H1 (cell line): ENCODE measurements around the gene PTPN18. TPM values are rescaled to one million over a fixed set of nuclear protein-coding genes. Genes with fewer than 3 reads are reported as not detected.

Source experiments
- HDAC6 ChIP-seq: IDR thresholded peaks from one replicate; pipeline ENCODE4 v1.7.1; 2012; ENCODE audit warnings: low read depth, mild to moderate bottlenecking, inconsistent platforms, low read length, moderate library complexity
- TBP ChIP-seq: IDR thresholded peaks from 2 replicates; pipeline ENCODE4 v1.6.1; 2011; ENCODE audit warnings: low read depth, low read length, improper control_type of control experiment
- polyA plus RNA-seq, 7 experiments: library from polyadenylated mRNA; depleted of rRNA in 3 of 7; stranded (reverse) in 5 of 7; unstranded in 2 of 7; fragments of >200 nt in 5 of 7; fragments of 200-250 nt in 2 of 7; gene quantifications; 1 replicate in 5 of 7; 2 replicates in 1 of 7; 4 replicates in 1 of 7; pipeline versions ENCODE4 v1.2.1 to v1.2.3, GENCODE V29; 2011 to 2013; ENCODE audit warnings: missing spikeins in 2 of 7, mixed read lengths in 2 of 7
- total RNA-seq: library from RNA; stranded (reverse); fragmentation: NEBNext Ultra II Directional; extraction: Animal tissue kit (Norgen Biotek cat#: 25700); gene quantifications from 2 replicates; pipeline ENCODE4 v1.2.1, GENCODE V29; 2021
- TF ChIP-seq, protein P1 (sequence below): fragments of 300-600 bp; sonication (generic); IDR thresholded peaks from 2 replicates; pipeline ENCODE4 v1.7.1; 2012; ENCODE audit warnings: low read length, moderate library complexity, mild to moderate bottlenecking, inconsistent platforms; ENCODE audit not compliant: insufficient replicate concordance

Gene PTPN18
- total and polyA plus RNA-seq, 2 of the 8 experiments (the other 6 are each of a cell fraction or from before 2014, with no cell fraction given): 13.2 to 14.7 TPM

DNA sequence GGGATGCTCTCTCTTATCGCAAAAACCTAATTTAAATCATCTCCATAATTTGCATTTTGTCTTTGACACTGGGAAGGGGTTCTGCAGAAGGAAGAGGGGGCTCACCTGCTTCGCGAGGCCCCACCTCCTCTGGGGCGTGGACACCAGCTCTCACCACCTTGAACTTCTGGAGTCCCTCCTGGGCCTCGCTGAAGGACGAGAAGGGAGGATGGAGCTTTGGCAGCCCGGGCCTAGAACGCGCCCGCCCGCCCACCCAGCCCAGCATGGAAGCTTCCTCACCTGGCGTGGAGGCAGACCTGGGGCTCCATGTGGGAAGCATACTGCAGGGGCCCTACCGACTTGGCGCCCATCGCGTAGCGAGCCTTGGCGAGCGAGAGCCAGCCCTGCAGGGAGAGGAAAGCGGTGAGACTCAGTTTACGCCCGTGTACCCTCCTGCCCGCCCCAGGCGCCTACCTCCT is 14.3 kb upstream of the PTPN18 start (continued):
- TF ChIP-seq, protein P1, sequence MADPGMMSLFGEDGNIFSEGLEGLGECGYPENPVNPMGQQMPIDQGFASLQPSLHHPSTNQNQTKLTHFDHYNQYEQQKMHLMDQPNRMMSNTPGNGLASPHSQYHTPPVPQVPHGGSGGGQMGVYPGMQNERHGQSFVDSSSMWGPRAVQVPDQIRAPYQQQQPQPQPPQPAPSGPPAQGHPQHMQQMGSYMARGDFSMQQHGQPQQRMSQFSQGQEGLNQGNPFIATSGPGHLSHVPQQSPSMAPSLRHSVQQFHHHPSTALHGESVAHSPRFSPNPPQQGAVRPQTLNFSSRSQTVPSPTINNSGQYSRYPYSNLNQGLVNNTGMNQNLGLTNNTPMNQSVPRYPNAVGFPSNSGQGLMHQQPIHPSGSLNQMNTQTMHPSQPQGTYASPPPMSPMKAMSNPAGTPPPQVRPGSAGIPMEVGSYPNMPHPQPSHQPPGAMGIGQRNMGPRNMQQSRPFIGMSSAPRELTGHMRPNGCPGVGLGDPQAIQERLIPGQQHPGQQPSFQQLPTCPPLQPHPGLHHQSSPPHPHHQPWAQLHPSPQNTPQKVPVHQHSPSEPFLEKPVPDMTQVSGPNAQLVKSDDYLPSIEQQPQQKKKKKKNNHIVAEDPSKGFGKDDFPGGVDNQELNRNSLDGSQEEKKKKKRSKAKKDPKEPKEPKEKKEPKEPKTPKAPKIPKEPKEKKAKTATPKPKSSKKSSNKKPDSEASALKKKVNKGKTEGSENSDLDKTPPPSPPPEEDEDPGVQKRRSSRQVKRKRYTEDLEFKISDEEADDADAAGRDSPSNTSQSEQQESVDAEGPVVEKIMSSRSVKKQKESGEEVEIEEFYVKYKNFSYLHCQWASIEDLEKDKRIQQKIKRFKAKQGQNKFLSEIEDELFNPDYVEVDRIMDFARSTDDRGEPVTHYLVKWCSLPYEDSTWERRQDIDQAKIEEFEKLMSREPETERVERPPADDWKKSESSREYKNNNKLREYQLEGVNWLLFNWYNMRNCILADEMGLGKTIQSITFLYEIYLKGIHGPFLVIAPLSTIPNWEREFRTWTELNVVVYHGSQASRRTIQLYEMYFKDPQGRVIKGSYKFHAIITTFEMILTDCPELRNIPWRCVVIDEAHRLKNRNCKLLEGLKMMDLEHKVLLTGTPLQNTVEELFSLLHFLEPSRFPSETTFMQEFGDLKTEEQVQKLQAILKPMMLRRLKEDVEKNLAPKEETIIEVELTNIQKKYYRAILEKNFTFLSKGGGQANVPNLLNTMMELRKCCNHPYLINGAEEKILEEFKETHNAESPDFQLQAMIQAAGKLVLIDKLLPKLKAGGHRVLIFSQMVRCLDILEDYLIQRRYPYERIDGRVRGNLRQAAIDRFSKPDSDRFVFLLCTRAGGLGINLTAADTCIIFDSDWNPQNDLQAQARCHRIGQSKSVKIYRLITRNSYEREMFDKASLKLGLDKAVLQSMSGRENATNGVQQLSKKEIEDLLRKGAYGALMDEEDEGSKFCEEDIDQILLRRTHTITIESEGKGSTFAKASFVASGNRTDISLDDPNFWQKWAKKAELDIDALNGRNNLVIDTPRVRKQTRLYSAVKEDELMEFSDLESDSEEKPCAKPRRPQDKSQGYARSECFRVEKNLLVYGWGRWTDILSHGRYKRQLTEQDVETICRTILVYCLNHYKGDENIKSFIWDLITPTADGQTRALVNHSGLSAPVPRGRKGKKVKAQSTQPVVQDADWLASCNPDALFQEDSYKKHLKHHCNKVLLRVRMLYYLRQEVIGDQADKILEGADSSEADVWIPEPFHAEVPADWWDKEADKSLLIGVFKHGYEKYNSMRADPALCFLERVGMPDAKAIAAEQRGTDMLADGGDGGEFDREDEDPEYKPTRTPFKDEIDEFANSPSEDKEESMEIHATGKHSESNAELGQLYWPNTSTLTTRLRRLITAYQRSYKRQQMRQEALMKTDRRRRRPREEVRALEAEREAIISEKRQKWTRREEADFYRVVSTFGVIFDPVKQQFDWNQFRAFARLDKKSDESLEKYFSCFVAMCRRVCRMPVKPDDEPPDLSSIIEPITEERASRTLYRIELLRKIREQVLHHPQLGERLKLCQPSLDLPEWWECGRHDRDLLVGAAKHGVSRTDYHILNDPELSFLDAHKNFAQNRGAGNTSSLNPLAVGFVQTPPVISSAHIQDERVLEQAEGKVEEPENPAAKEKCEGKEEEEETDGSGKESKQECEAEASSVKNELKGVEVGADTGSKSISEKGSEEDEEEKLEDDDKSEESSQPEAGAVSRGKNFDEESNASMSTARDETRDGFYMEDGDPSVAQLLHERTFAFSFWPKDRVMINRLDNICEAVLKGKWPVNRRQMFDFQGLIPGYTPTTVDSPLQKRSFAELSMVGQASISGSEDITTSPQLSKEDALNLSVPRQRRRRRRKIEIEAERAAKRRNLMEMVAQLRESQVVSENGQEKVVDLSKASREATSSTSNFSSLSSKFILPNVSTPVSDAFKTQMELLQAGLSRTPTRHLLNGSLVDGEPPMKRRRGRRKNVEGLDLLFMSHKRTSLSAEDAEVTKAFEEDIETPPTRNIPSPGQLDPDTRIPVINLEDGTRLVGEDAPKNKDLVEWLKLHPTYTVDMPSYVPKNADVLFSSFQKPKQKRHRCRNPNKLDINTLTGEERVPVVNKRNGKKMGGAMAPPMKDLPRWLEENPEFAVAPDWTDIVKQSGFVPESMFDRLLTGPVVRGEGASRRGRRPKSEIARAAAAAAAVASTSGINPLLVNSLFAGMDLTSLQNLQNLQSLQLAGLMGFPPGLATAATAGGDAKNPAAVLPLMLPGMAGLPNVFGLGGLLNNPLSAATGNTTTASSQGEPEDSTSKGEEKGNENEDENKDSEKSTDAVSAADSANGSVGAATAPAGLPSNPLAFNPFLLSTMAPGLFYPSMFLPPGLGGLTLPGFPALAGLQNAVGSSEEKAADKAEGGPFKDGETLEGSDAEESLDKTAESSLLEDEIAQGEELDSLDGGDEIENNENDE: no peak
- TF ChIP-seq TBP (no peak), HDAC6 (no peak)
